NOMO-1 treated with DMSO at 0.1 percent for 48 hours (cell line): ENCODE measurements around the gene COL26A1.

Source experiments
- DNase-seq: peaks from one replicate; lab custom pipeline; 2025; ENCODE audit not compliant: unreplicated experiment; lab: John Stamatoyannopoulos, UW

The COL26A1 gene

DNA sequence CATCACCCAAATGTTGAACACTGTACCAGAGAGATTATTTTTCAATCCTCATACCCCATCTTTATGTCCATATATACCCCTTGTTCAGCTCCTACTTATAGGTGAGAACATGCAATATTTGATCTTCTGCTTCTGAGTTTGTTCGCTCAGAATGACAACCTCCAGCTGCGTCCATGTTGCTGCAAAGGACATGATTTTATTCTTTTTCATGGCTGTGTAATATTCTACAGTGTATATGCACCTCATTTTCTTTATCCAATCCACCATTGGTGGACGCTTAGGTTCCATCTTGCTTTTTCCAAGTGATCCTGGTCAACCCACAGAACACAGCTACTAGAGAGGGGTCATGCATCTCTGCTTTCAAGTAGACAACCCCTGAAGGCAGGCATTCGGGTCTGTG is 166.9 kb downstream of the COL26A1 start:
- no peak for DNase-seq

DNA sequence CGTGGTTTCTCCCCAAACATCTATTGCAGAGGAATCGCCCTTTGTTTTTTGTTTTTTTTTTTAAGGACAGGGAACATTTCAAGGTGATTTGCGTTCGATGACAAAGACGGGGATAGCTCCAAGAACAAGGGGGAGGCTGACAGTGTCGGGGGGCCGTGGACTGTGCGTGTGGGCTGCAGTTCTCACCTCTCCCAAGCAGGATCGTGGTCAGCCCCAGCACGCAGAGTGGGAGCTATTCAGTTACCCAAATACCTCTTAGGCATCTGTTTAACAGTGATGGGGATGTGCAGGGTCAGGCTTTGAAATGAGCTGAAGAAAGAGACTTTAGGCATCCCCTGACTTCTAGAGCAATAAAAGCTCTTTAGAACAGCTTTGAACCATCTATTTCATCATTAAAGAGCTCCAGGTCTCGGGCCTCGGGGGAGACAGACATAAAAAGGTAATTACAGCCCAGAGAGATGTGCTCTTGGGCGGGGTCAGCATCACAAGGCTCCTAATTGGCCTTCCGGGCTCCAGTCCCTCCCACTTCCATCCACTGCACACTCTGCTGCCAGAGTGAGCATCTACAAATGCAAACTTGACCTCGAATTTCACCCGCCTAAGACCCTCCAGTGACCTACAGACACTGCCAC is 169.2 kb downstream of the COL26A1 start:
- DNase-seq = no peak

DNA sequence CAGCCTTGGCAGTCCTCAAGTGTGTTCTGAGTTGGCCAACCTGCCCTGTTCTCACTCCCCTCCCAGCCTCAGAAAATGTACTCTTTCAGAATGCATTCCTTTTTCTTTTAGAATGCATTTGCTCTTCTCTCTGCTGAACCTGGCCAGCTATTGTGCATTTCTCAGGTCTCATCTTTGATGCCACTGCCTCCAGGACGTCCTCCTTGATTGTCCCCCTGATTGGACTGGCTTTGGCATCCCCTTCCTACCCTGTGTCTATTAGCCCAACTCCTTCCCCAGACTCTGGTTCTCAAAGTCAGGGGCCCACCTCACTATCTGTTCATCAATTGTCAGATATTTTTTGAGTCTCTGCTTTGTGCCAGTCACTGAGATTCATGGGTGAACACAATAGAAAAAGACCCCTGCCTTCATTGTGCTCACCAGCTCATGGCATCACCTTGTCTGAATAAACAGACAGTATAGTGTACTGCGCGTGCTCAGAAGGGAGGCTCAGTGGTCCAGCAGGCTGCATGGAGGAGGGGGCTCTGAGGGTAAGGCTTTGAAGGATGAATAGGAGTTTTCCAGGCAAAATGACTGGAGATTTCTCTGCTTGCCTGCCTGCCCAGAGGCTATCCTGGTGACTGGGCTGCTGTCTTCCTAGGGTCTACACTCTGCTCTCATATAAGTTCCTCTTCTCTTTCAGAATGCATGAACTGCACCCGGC is 169.9 kb downstream of the COL26A1 start:
- no peak for DNase-seq

DNA sequence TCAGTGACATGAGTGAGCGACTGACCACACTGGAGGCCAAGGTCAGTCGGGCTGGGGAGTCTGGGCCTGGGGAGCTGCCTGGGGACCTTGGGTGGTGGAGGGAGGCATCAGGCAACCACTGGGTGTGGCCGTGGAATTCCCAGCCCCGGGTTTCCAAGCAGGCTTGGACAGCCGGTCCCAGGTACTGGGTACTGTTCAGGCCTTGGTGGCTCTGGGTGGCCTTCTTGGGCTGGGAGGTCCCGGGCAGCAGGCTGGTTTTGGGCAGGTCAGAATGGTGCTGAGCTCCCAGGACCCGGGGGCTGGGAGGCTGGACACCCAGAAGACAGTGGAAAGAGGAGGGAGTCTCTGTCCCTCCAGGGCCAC is 170.4 kb downstream of the COL26A1 start:
- no peak for DNase-seq

DNA sequence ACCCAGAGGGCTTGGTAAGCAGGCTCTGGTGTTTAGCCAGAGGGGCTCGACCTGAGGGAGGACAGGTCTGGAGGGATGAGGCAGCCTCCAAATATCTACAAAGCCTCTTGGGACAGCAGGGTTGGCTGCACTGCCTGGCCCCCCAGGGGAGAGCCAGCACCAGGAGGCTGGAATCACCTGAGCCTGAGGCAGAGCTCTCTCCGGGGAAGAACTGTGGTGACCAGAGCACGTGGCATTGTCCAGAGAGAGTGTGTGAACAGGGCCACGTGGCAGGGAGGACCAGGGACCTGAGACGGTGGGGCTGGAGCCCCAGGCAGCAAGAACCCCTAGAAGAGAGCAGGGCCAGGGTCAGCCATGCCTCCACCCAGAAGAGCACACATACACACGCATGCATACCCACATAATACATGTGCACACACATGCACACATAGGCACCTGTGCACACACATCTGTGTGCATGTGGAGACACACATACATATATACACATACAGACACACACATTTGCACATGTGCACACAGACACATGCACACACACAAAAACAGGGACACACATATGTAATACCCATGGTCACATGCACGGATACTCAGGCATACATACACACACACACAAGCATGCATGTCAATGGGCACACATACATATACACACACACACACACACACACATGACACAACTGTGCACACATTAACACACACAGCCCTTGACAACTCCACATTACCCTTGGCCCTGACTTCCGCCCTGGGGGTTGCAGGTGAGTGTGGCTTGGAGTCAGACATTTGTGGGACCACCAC is 171.5 kb downstream of the COL26A1 start:
- no peak for DNase-seq

DNA sequence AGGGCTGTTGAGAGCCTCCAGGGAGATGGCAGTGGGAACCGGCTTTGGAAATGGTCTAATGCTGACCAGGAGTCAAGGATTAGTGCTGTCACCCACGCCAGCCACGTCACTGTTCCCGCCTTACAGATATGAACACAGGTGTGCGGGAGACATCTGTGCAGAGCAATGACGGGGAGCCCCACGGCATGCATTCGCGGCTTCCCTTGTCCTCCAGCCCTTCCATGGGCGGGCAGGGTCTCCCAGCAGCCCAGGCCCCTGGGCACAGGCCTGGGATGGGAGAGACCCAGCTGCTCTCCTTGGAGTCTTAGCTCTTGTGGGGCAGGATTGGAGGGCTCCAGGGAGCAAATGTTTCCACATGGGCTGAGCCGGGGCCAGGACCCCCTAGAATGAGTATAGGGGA is 172.2 kb downstream of the COL26A1 start:
- DNase-seq = no peak

DNA sequence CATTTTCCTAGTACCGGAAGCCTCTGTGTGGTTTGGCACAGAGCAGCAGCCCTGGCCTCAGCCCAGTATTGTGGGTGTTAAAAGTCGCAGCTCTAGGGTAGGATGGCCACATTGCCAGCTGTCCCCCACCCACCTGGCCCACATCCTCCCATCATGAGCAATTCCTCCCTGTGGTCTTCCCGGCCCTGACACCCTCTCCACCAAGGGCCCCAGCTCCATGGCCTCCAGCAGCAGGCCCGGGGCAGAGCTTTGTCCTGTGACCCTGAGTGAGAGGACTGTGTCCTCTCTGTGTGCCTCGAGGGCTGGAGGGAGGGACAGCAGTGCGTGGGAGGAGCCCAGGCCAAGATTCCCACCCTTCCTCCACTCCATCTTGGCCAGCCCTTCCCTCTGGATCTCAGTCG is 172.7 kb downstream of the COL26A1 start:
- DNase-seq = no peak

DNA sequence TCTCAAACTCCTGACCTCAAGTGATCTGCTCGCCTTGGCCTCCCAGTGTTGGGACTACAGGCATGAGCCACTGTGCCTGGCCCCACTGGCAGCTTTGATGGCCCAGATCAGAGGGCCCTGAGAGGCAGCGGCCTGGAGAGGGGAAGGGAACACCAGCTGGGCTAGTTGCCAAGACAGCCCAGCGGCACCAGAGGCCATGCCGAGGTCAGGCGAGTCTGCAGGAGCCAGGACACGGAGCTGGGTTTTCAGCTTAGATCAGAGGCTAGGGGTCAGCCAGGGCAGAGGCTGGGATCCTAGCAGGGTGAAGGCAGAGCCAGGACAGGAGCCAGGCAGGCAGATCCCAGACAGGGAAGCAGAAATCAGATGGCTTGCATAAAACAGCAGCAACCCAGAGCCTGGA is 173.6 kb downstream of the COL26A1 start:
- DNase-seq = no peak

DNA sequence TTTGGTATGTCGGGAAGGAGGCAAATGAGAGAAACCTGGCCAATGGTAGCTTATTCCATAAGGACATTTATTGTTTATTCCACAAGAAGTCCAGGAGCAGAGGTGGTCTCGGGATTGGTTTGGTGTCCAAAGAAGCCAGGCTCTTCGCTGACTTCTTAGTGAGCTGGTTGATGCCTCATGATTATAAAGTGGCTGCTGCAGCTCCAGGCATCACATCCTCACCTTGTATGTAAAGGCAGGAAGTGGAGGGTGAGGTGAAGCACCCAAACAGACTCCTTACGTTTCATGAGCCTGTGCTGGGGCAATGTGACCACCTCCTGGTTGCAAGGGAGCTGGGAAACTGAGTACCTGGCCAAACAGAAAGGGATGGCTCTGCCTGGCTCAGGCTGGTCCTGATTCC is 174.0 kb downstream of the COL26A1 start:
- no peak for DNase-seq

DNA sequence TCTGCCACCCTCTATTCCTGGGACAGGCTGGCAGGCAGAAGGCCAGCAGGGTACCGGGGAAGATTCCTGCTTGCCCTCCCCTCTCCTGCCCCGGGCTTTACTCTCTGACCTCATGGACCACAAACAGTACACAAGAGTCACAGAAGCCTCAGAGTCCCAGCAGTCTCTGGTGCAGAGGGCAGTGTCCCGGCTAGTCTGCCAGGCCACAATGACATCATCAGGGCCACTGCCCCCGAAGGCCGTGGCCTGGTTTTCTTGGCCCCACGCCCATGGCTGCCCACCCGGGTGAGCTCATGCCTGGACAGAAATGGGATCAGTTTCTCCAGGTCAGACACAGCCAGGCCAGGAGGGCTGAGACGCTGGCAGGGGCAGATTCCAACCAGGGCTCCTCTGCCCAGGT is 174.5 kb downstream of the COL26A1 start:
- DNase-seq = no peak

DNA sequence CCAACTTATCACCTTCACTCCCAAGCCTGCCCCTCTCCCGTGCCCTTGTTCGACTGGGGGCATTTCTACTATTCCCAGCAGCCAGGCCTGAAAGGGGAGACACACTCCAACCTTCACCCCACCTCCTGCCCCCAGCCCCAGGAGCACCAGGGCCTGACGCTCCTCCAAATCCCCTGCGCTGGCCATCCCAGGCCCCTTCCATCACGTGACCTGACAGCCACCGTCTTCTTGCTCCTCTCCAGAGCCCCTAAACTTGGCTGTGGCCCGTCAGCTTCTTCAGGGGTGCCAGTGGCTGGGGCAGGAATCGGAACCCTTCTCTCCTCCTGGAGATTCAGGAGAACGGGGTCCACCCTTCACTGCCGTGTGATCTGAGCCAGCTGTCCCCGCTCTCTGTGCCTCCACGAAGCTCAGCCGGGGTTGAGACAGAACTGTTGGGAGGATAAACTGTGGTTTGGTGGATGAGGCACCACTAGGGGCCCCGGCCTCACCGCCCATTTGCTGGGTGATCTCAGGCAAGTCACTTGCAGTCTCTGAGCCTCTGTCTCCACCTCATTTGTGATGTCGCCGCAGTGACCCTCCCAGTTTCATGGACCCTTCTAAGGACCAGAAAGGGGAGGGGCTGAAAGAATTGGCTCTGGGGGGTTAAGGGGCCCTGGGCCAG is 175.4 kb downstream of the COL26A1 start:
- DNase-seq = no peak

DNA sequence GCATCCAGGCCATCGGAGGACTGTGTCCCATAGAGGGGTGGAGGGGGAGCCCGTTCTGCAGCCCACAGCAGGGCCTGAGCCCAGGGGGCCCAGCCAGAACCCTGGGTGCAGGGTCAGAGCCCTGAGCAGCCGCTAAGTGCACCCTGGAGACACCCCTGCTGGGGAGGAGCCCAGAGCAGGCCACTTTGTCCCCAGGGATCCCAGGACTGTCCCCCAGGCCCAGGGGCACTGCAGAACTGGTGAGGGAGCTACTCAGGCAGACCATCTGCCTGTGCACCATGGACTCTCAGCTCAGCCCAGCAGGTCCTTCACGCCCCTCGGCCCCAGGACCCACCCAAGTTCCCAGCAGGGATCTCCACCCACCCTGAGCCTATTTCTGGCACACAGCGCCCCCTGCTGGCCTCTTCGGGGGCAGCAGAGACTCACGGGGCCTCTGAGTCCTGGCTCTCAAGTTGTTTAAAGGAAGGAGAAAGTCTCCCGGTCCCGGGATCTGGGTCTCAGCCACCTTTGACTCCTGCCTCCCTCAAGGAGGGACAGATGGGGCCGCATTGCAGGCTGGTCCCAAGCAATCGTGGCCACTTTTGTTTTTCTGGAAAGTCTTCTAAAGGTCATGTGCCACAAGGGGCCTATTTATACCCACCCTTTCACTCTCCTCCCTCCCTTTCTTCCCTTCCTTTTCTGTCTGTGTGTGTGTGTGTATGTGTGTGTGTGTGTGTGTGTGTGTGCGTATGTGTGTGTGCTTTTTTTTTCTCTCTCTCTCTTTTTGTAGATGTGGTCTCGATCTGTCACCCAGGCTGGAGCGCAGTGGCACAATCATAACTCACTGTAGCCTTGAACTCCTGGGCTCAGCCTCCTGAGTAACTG is 176.2 kb downstream of the COL26A1 start:
- DNase-seq = peak; percentile 36

DNA sequence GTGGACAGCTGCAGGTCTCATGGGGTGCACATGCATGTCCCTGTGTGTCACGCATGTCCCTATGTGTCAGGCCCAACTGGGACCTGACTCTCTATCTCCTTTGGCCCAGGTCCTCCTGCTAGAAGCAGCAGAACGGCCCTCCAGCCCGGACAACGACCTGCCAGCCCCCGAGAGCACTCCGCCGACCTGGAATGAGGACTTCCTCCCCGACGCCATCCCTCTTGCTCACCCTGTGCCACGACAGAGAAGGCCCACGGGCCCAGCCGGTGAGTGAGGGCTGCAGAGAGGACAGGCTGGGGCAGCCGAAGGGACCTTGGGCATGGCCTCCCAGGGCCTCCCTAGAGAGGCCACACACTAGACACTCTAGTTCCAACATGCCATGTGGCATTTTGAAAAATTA is 177.1 kb downstream of the COL26A1 start:
- DNase-seq = no peak

DNA sequence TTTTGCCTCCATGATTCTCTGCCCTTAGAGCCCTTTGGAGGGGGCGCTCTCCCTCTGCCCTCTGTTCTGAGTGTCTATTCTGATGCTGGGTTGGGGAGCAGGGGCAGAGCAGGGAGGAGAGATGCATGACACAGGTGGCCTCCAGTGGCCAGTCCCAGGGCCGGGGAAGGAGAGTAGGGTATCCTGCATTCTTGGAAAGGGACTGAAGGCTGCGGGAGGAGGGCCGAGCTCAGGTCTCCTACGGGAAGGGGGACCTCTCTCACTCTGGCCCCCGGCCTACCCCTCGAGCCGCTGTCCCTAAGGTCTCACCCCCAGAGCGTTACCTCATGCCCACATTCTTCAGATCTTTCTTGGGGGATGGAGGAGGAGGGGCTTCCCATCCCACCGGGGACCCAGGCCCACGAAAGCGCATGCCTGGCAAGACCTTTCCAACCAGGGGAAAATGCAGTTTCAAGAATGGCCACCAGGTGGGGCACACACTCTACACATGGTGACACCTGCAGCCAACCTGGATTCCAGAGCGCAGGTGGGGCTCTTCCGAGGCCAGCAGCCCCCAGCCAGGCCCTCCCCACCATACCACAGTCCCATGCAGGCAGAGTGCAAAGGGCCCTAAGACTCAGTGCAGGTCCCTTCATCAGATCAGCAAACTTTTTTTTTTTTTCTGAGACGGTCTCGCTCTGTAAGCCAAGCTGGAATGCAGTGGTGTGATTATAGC is 180.0 kb downstream of the COL26A1 start:
- no peak for DNase-seq

DNA sequence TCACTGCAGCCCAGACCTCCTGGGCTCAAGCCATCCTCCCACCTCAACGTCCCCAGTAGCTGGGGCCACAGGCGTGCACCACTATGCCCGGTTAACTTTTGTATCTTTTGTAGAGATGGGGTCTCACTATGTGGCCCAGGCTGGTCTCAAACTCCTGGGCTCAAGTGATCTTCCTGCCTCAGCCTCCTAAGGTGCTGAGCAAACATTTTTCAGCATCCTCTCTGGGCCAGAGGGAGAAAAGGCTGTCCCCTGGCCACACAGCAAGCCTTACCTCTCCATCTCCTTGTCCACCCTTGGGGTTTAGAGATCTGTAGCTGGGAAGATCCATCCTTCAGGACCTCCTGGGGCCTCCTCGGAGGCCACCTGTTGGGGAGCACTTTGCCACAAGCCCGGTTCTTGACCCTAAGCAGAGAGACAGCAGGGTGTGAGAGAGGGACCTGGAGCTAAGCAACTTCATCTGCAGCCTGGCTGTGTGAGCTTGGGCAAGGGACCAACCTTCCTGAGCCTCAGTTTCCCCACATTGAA is 180.6 kb downstream of the COL26A1 start:
- DNase-seq = no peak

DNA sequence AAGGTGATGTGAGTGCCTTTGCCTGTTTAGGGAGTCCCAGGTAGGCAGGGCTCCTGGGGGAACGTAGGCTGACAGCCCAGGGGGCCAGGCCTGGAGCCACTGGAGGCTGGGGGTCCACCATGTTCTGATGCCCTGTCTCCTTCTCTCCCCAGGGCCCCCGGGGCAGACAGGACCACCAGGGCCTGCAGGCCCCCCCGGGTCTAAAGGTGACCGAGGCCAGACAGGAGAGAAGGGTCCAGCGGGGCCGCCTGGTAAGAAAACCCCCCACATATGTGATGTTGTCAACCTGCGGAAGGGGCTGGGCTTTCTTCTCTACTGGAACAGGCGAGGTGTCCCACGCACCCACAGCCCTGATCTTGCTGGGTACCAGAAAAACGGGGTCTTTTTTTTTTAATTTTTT is 181.2 kb downstream of the COL26A1 start:
- no peak for DNase-seq

DNA sequence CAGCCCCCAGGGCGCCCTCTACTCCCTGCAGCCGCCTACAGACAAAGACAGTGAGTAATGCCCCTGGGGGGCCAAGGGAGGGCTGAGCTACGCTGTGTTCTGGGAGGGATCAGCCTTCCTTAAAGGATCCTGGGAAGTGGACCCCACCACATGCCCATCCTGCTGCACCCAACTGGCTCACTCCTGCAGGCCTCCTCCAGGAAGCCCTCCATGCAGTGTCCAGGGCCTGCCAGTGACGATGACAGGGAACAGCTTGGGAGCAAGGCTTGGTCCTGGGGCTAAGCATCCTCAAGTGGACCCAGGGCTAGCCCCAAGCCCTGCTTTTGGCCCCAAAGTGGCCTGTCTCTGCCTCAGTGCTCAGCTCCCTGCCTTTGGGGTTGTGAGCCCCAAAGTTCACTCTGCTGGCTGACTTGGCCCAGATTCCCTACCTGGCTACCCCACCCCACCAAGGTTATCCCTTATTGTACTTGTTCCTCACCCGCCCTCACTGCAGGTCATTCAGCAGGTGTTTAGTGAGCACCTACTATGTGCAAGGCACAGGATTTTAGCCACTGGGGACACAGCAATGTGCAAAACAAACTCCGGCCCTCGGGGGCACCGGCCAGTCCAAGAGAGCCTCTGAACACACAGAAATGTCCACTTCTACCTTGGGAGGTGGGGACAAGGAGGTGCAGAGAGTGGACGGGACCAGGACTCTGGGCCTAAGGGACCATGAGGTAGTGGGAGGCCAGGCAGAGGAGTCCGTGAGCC is 182.9 kb downstream of the COL26A1 start:
- DNase-seq = no peak

DNA sequence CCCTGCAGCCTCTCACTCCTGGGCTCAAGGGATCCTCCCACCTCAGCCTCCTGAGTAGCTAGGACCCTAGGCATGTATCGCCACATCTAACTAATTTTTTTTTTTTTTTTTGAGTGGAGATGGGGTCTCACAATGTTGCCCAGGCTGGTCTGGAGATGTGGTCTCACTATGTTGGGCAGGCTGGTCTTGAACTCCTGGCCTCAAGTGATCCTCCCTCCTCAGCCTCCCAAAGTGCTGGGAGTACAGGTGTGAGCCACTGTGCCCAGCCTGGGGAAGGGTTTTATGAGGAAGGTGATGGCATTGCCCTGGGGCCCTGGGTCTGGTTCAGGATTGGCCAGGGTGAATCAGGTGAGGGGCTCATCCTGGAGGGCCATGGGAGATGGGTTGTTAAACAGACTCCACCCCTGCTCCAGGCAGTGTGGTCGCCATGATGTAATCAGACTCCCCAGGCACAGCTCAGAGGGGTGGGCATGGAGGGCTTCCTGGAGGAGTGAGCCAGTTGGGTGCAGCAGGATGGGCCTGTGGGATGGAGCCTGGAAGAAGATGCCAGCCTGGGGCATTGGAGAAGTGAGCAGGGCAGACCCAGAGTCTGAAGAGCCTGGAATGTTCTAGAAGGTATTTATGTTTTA is 183.7 kb downstream of the COL26A1 start:
- DNase-seq = no peak
